Panc1 (cell line): ENCODE data around the gene CRB2. TPM values are rescaled to one million over a fixed set of nuclear protein-coding genes. Genes with fewer than 3 reads are reported as not detected.

Experiments used
- ATAC-seq: fragments of 200-7000 bp; cut with Tn5 transposase; 2 replicates; pipeline ENCODE4 v1.9.1; 2020; ENCODE audit warnings: mild to moderate bottlenecking, moderate library complexity
- BruUV-seq: library from RNA; stranded (reverse); fragments of 400-500 nt; replicated peaks from 2 replicates; lab custom pipeline; 2021; lab: Mats Ljungman, UMichigan
- CTCF ChIA-PET: fragments of 300-600 bp; sonication (Branson Sonifier 250); formaldehyde crosslinking; loops from one replicate; lab custom pipeline; 2022; ENCODE audit warnings: antibody characterized with exemption; lab: Charles Lee
- POLR2A ChIA-PET: fragments of 300-600 bp; sonication (Branson Sonifier 250); formaldehyde crosslinking; loops from one replicate; lab custom pipeline; 2022; ENCODE audit warnings: antibody characterized with exemption; lab: Charles Lee
- DNase-seq: peaks from one replicate; pipeline ENCODE4 v3.0.0-alpha.2; 2010; ENCODE audit warnings: low read depth, low spot score
- H3K27ac ChIP-seq: 2 replicates; pipeline ENCODE4 v1.5.1; 2011; ENCODE audit warnings: mild to moderate bottlenecking, low read length, inconsistent platforms
- H3K27me3 ChIP-seq: fragments of 200-500 bp; sonication (Bioruptor generic); 2 replicates; pipeline ENCODE4 v1.6.0; 2014; ENCODE audit warnings: low read length, inconsistent platforms; ENCODE audit not compliant: control insufficient read depth, insufficient read depth
- H3K36me3 ChIP-seq: fragments of 200-500 bp; sonication (Bioruptor generic); 2 replicates; pipeline ENCODE4 v1.5.1; 2014; ENCODE audit warnings: inconsistent platforms, mild to moderate bottlenecking, low read length, moderate library complexity; ENCODE audit not compliant: control insufficient read depth, insufficient read depth
- H3K4me1 ChIP-seq: 2 replicates; pipeline ENCODE4 v1.5.1; 2011; ENCODE audit warnings: inconsistent platforms, mild to moderate bottlenecking, low read length, moderate library complexity; ENCODE audit not compliant: control insufficient read depth, insufficient read depth
- H3K4me3 ChIP-seq, 2 experiments: 2 replicates each; pipeline ENCODE4 v1.5.1; 2011 to 2012; ENCODE audit warnings: low read depth in 2 of 2, low read length in 2 of 2, mild to moderate bottlenecking in 2 of 2, inconsistent platforms in 1 of 2, moderate library complexity in 1 of 2
- H3K9me3 ChIP-seq: fragments of 200-500 bp; sonication (Bioruptor generic); 2 replicates; pipeline ENCODE4 v1.5.1; 2014; ENCODE audit warnings: low read depth, mild to moderate bottlenecking, inconsistent platforms, low read length, moderate library complexity; ENCODE audit not compliant: control insufficient read depth, insufficient read depth
- POLR2AphosphoS5 ChIP-seq: IDR thresholded peaks from 2 replicates; pipeline ENCODE4 v1.6.1; 2012; ENCODE audit warnings: mild to moderate bottlenecking, low read depth, low read length, moderate library complexity
- SIN3A ChIP-seq: IDR thresholded peaks from 2 replicates; pipeline ENCODE4 v1.6.1; 2012; ENCODE audit warnings: low read depth, mild to moderate bottlenecking, low read length, moderate library complexity, borderline replicate concordance; ENCODE audit not compliant: insufficient read depth
- TCF7L2 ChIP-seq: IDR thresholded peaks from 2 replicates; pipeline ENCODE4 v1.6.1; 2011; ENCODE audit warnings: mild to moderate bottlenecking, low read depth, low read length, inconsistent platforms
- in situ Hi-C: cut with HindIII; loops from 2 replicates; pipeline ENCODE4 v1.10.0; 2016; ENCODE audit warnings: low sequenced_read_pairs, low pct_unique_long_range_greater_than_20kb
- intact Hi-C: fragments of 100-400 bp; cut with micrococcal nuclease; formaldehyde crosslinking; loops from one replicate; pipeline ENCODE4 v1.10.0; 2022; ENCODE audit not compliant: unreplicated experiment
- total RNA-seq: library from RNA; stranded (reverse); gene quantifications from one replicate; pipeline ENCODE4 v1.2.1, GENCODE V29; 2021; ENCODE audit not compliant: unreplicated experiment
- TF ChIP-seq, protein P1 (sequence below): fragments of 450-650 bp; IDR thresholded peaks from 2 replicates; pipeline ENCODE4 v1.5.1; 2017; ENCODE audit warnings: mild to moderate bottlenecking
- TF ChIP-seq, protein P2 (sequence below), 2 experiments: IDR thresholded peaks; 2 replicates each; pipeline ENCODE4 v1.6.1; 2011 to 2012; ENCODE audit warnings: low read depth in 2 of 2, control low read depth in 1 of 2, low read length in 1 of 2, mild to moderate bottlenecking in 1 of 2, moderate library complexity in 1 of 2; ENCODE audit not compliant: insufficient read depth in 1 of 2

CRB2 gene
- total RNA-seq, 1 experiment from 2014 or later = 0.05 TPM

DNA sequence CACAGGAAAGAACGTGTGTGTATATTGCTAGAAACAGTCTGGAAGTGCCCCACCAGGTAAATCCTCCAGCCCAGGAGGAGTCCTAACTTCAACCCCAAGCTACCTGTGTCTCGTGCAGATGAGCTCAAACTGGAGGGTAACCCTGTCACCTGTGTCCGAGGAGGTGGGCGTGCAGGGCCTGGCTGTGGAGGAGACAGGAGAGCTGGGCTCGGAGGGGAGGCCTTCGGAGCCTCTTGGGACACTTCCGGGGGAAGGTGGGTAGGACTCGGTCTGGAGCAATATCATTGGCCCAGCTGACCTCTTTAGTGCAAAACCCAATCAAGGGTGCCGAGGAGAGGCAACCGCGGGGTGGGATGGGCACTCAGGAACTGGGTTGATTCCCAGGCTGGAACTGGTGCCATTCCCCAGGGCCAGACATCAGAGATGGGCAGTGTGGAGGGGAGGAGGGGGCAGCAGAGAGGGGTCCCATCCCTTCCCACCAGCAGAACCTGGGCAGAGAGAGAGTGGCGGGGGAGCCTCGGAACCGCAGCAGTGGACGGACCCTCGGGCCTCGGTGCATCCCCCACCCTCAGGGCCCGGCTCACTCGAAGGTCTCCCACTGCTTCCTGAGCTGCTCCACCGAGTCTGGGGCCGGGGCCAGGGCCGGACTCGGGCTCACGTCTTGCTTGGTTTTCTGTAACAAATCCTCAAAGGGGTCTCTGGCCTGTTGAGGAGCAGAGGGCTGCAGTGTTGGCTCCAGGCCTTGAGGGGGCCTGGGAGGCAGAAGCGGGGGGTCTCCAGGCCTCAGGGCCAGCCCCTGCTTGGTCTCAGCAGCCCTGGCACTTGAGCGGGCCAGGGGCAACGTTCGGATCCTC lies 25.1 kb downstream of the CRB2 start:
- no TSS peak for BruUV-seq
- H3K27me3 ChIP-seq = no peaks in the 10 kb centered on the region
- H3K4me1 ChIP-seq = no peaks in the 10 kb centered on the region; the same call in 1 of the 2 replicates
- H3K36me3 ChIP-seq = no peaks in the 10 kb centered on the region
- DNase-seq = no peak
- no peak for ATAC-seq
- POLR2A ChIA-PET = no interaction called here
- H3K4me3 ChIP-seq = no peak overlapping the region
- in situ Hi-C loops (no loop called here), intact Hi-C loops (no loop called here)
- no peak for TF ChIP-seq SIN3A
- CTCF ChIA-PET = no interaction called here
- H3K27ac ChIP-seq = no peak overlapping the region
- H3K9me3 ChIP-seq = no peaks in the 10 kb centered on the region

DNA sequence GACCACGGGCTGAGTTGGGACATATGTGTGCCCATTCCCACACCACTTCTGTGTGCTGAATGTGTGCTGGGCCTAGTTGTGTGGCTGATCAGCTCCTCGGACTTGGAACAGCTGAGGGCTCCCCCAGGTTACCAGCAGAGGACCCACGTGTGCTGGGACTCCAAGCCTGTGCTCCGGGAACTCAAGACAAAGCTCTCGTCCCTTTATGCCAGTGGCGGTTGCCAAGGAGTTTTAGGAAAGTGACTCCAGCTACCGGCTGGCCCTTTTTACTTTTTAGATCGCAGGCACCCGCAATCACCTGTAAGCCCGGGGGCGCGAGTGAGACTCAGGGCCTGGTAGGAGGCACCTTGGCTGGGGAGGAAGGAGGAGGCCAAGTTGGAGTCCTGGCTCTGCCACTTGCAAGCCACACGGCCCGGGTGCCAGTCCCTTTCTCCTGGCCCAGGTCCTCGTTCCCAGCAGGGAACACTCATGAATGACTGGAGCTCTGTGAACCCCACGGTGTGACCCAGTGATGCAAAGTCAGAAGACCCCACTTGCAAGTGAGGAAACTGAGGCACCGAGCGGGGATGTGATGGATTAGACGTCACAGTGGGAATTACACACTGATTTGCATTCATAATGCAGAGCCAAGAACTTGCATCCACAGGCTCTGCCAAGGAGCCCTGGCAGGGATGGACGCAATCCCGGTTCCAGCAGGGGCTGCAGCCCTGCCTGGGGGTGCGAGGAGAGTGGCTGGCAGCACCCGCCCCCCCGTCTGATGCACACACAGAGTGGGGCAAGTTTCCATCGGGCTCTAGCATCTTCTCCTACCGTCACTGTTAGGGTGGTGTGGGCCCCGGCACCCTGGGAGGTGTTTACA lies 26.9 kb downstream of the CRB2 start:
- intact Hi-C loops (no loop called here), in situ Hi-C loops (no loop called here)
- DNase-seq = no peak
- ChIA-PET POLR2A (no interaction called here), CTCF (no interaction called here)
- TF ChIP-seq POLR2AphosphoS5 (no peak), TCF7L2 (no peak), SIN3A (no peak)
- TF ChIP-seq, protein P1, sequence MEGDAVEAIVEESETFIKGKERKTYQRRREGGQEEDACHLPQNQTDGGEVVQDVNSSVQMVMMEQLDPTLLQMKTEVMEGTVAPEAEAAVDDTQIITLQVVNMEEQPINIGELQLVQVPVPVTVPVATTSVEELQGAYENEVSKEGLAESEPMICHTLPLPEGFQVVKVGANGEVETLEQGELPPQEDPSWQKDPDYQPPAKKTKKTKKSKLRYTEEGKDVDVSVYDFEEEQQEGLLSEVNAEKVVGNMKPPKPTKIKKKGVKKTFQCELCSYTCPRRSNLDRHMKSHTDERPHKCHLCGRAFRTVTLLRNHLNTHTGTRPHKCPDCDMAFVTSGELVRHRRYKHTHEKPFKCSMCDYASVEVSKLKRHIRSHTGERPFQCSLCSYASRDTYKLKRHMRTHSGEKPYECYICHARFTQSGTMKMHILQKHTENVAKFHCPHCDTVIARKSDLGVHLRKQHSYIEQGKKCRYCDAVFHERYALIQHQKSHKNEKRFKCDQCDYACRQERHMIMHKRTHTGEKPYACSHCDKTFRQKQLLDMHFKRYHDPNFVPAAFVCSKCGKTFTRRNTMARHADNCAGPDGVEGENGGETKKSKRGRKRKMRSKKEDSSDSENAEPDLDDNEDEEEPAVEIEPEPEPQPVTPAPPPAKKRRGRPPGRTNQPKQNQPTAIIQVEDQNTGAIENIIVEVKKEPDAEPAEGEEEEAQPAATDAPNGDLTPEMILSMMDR = no peak
- TF ChIP-seq, protein P2, sequence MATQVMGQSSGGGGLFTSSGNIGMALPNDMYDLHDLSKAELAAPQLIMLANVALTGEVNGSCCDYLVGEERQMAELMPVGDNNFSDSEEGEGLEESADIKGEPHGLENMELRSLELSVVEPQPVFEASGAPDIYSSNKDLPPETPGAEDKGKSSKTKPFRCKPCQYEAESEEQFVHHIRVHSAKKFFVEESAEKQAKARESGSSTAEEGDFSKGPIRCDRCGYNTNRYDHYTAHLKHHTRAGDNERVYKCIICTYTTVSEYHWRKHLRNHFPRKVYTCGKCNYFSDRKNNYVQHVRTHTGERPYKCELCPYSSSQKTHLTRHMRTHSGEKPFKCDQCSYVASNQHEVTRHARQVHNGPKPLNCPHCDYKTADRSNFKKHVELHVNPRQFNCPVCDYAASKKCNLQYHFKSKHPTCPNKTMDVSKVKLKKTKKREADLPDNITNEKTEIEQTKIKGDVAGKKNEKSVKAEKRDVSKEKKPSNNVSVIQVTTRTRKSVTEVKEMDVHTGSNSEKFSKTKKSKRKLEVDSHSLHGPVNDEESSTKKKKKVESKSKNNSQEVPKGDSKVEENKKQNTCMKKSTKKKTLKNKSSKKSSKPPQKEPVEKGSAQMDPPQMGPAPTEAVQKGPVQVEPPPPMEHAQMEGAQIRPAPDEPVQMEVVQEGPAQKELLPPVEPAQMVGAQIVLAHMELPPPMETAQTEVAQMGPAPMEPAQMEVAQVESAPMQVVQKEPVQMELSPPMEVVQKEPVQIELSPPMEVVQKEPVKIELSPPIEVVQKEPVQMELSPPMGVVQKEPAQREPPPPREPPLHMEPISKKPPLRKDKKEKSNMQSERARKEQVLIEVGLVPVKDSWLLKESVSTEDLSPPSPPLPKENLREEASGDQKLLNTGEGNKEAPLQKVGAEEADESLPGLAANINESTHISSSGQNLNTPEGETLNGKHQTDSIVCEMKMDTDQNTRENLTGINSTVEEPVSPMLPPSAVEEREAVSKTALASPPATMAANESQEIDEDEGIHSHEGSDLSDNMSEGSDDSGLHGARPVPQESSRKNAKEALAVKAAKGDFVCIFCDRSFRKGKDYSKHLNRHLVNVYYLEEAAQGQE (IDR thresholded peaks at IDR 0.05; ENCODE audit: insufficient read depth in 1 of 2, low read depth in 2 of 2, low read length in 1 of 2) = no peak
- Histone ChIP-seq H3K27me3 (no peaks in the 10 kb centered on the region), H3K9me3 (no peaks in the 10 kb centered on the region), H3K36me3 (no peaks in the 10 kb centered on the region), H3K27ac (no peak overlapping the region), H3K4me3 (no peak overlapping the region), H3K4me1 (no peaks in the 10 kb centered on the region; the same call in 1 of the 2 replicates)
- ATAC-seq = no peak
- BruUV-seq = no TSS peak
